ENCODE results near the gene PALB2.
"Not testable (repeated sequence)": the region's sequence is repeated elsewhere in the genome, so short reads cannot be mapped to it uniquely, and the experiment has no call there.

Gene PALB2

GRCh38 chr16:23635958-23636357, 5.2 kb downstream of the PALB2 start:
- peaks cover 10% of the 10 kb centered on the region for H3K4me1 ChIP-seq (ENCODE audit: insufficient read depth, low read length)
- H3K27me3 ChIP-seq (ENCODE audit: control insufficient read depth in 1 of 2, insufficient read depth in 2 of 2, low read length in 2 of 2), result no peaks in the 10 kb centered on the region
- H3K36me3 ChIP-seq (ENCODE audit: insufficient read depth, low read length), result peaks cover 15% of the 10 kb centered on the region
- no peak overlapping the region for H3K9ac ChIP-seq (ENCODE audit: low read length)
- no peak overlapping the region for H3K27ac ChIP-seq (ENCODE audit: low read depth, low read length)
- no peak overlapping the region for H3K4me3 ChIP-seq (ENCODE audit: low read depth in 1 of 2, low read length in 2 of 2)
- no peaks in the 10 kb centered on the region for H3K9me3 ChIP-seq (ENCODE audit: low read length)

GRCh38 chr16:23634461-23635036, 6.6 kb downstream of the PALB2 start:
- Histone ChIP-seq H3K4me3 (ENCODE audit: low read depth in 1 of 2, low read length in 2 of 2) (no peak overlapping the region), H3K9ac (ENCODE audit: low read length) (no peak overlapping the region), H3K36me3 (ENCODE audit: insufficient read depth, low read length) (peaks cover 20% of the 10 kb centered on the region)

GRCh38 chr16:23631874-23632273, 9.2 kb downstream of the PALB2 start:
- peaks cover 27% of the 10 kb centered on the region for H3K36me3 ChIP-seq (ENCODE audit: insufficient read depth, low read length)
- not testable (repeated sequence) for H3K4me3 ChIP-seq (ENCODE audit: low read depth in 1 of 2, low read length in 2 of 2); H3K9me3 ChIP-seq (ENCODE audit: low read length); H3K9ac ChIP-seq (ENCODE audit: low read length); H3K27me3 ChIP-seq (ENCODE audit: control insufficient read depth in 1 of 2, insufficient read depth in 2 of 2, low read length in 2 of 2); H3K27ac ChIP-seq (ENCODE audit: low read depth, low read length); H3K4me1 ChIP-seq (ENCODE audit: insufficient read depth, low read length)

More at GRCh38 chr16:23634461-23635036, 6.6 kb downstream of the PALB2 start:
- Histone ChIP-seq H3K4me1 (ENCODE audit: insufficient read depth, low read length) (no peaks in the 10 kb centered on the region), H3K27me3 (ENCODE audit: control insufficient read depth in 1 of 2, insufficient read depth in 2 of 2, low read length in 2 of 2) (no peaks in the 10 kb centered on the region), H3K9me3 (ENCODE audit: low read length) (no peaks in the 10 kb centered on the region), H3K27ac (ENCODE audit: low read depth, low read length) (no peak overlapping the region)

- H3K4me1 ChIP-seq (ENCODE audit: insufficient read depth, low read length), result no peaks in the 10 kb centered on the region
- no peak overlapping the region for H3K27ac ChIP-seq (ENCODE audit: low read depth, low read length)
- H3K4me3 ChIP-seq (ENCODE audit: low read depth in 1 of 2, low read length in 2 of 2), result no peak overlapping the region
- no peaks in the 10 kb centered on the region for H3K9me3 ChIP-seq (ENCODE audit: low read length)
- no peaks in the 10 kb centered on the region for H3K27me3 ChIP-seq (ENCODE audit: control insufficient read depth in 1 of 2, insufficient read depth in 2 of 2, low read length in 2 of 2)
- H3K9ac ChIP-seq (ENCODE audit: low read length), result no peak overlapping the region
- peaks cover 27% of the 10 kb centered on the region for H3K36me3 ChIP-seq (ENCODE audit: insufficient read depth, low read length)
Measured at GRCh38 chr16:23629516-23629915, 11.6 kb downstream of the PALB2 start.

- H3K9ac ChIP-seq (ENCODE audit: low read length), result no peak overlapping the region
- no peak overlapping the region for H3K4me3 ChIP-seq (ENCODE audit: low read depth in 1 of 2, low read length in 2 of 2)
- no peaks in the 10 kb centered on the region for H3K9me3 ChIP-seq (ENCODE audit: low read length)
- no peaks in the 10 kb centered on the region for H3K4me1 ChIP-seq (ENCODE audit: insufficient read depth, low read length)
- H3K27me3 ChIP-seq (ENCODE audit: control insufficient read depth in 1 of 2, insufficient read depth in 2 of 2, low read length in 2 of 2), result no peaks in the 10 kb centered on the region
- no peak overlapping the region for H3K27ac ChIP-seq (ENCODE audit: low read depth, low read length)
- peaks cover 44% of the 10 kb centered on the region for H3K36me3 ChIP-seq (ENCODE audit: insufficient read depth, low read length)
Measured at GRCh38 chr16:23624092-23624491, 17.0 kb downstream of the PALB2 start.

GRCh38 chr16:23615805-23616204, 25.3 kb downstream of the PALB2 start:
- no peaks in the 10 kb centered on the region for H3K27me3 ChIP-seq (ENCODE audit: control insufficient read depth in 1 of 2, insufficient read depth in 2 of 2, low read length in 2 of 2)
- H3K36me3 ChIP-seq (ENCODE audit: insufficient read depth, low read length), result peaks cover 19% of the 10 kb centered on the region
- H3K9me3 ChIP-seq (ENCODE audit: low read length), result no peaks in the 10 kb centered on the region
- H3K27ac ChIP-seq (ENCODE audit: low read depth, low read length), result no peak overlapping the region
- no peak overlapping the region for H3K9ac ChIP-seq (ENCODE audit: low read length)
- H3K4me3 ChIP-seq (ENCODE audit: low read depth in 1 of 2, low read length in 2 of 2), result no peak overlapping the region
- no peaks in the 10 kb centered on the region for H3K4me1 ChIP-seq (ENCODE audit: insufficient read depth, low read length)

GRCh38 chr16:23611936-23612335, 29.2 kb downstream of the PALB2 start:
- Histone ChIP-seq H3K9ac (ENCODE audit: low read length) (no peak overlapping the region), H3K36me3 (ENCODE audit: insufficient read depth, low read length) (peaks cover 4% of the 10 kb centered on the region)

GRCh38 chr16:23610905-23611304, 30.2 kb downstream of the PALB2 start:
- not testable (repeated sequence) for H3K27ac ChIP-seq (ENCODE audit: low read depth, low read length); H3K9me3 ChIP-seq (ENCODE audit: low read length); H3K9ac ChIP-seq (ENCODE audit: low read length); H3K27me3 ChIP-seq (ENCODE audit: control insufficient read depth in 1 of 2, insufficient read depth in 2 of 2, low read length in 2 of 2); H3K36me3 ChIP-seq (ENCODE audit: insufficient read depth, low read length); H3K4me1 ChIP-seq (ENCODE audit: insufficient read depth, low read length); H3K4me3 ChIP-seq (ENCODE audit: low read depth in 1 of 2, low read length in 2 of 2)

More at GRCh38 chr16:23611936-23612335, 29.2 kb downstream of the PALB2 start:
- Histone ChIP-seq H3K4me3 (ENCODE audit: low read depth in 1 of 2, low read length in 2 of 2) (no peak overlapping the region), H3K27ac (ENCODE audit: low read depth, low read length) (no peak overlapping the region), H3K27me3 (ENCODE audit: control insufficient read depth in 1 of 2, insufficient read depth in 2 of 2, low read length in 2 of 2) (no peaks in the 10 kb centered on the region), H3K4me1 (ENCODE audit: insufficient read depth, low read length) (no peaks in the 10 kb centered on the region), H3K9me3 (ENCODE audit: low read length) (no peaks in the 10 kb centered on the region)

- Histone ChIP-seq H3K9ac (ENCODE audit: low read length) (no peak overlapping the region), H3K27me3 (ENCODE audit: control insufficient read depth in 1 of 2, insufficient read depth in 2 of 2, low read length in 2 of 2) (no peaks in the 10 kb centered on the region), H3K36me3 (ENCODE audit: insufficient read depth, low read length) (peaks cover 12% of the 10 kb centered on the region), H3K9me3 (ENCODE audit: low read length) (no peaks in the 10 kb centered on the region), H3K4me1 (ENCODE audit: insufficient read depth, low read length) (no peaks in the 10 kb centered on the region), H3K4me3 (ENCODE audit: low read depth in 1 of 2, low read length in 2 of 2) (no peak overlapping the region), H3K27ac (ENCODE audit: low read depth, low read length) (no peak overlapping the region)
Measured at GRCh38 chr16:23609929-23610328, 31.2 kb downstream of the PALB2 start.

- Histone ChIP-seq H3K27me3 (ENCODE audit: control insufficient read depth in 1 of 2, insufficient read depth in 2 of 2, low read length in 2 of 2) (no peaks in the 10 kb centered on the region), H3K9me3 (ENCODE audit: low read length) (no peaks in the 10 kb centered on the region), H3K27ac (ENCODE audit: low read depth, low read length) (no peak overlapping the region), H3K4me3 (ENCODE audit: low read depth in 1 of 2, low read length in 2 of 2) (no peak overlapping the region), H3K4me1 (ENCODE audit: insufficient read depth, low read length) (no peaks in the 10 kb centered on the region), H3K36me3 (ENCODE audit: insufficient read depth, low read length) (peaks cover 19% of the 10 kb centered on the region), H3K9ac (ENCODE audit: low read length) (no peak overlapping the region)
Measured at GRCh38 chr16:23608194-23608593, 32.9 kb downstream of the PALB2 start.

GRCh38 chr16:23607726-23608125, 33.4 kb downstream of the PALB2 start:
- Histone ChIP-seq H3K27me3 (ENCODE audit: control insufficient read depth in 1 of 2, insufficient read depth in 2 of 2, low read length in 2 of 2) (no peaks in the 10 kb centered on the region), H3K27ac (ENCODE audit: low read depth, low read length) (no peak overlapping the region), H3K9ac (ENCODE audit: low read length) (no peak overlapping the region), H3K4me1 (ENCODE audit: insufficient read depth, low read length) (no peaks in the 10 kb centered on the region), H3K4me3 (ENCODE audit: low read depth in 1 of 2, low read length in 2 of 2) (no peak overlapping the region), H3K36me3 (ENCODE audit: insufficient read depth, low read length) (peaks cover 21% of the 10 kb centered on the region), H3K9me3 (ENCODE audit: low read length) (no peaks in the 10 kb centered on the region)

GRCh38 chr16:23597003-23597756, 43.9 kb downstream of the PALB2 start:
- Histone ChIP-seq H3K9me3 (ENCODE audit: low read length) (no peaks in the 10 kb centered on the region), H3K27ac (ENCODE audit: low read depth, low read length) (no peak overlapping the region), H3K4me3 (ENCODE audit: low read depth in 1 of 2, low read length in 2 of 2) (no peak overlapping the region), H3K36me3 (ENCODE audit: insufficient read depth, low read length) (peaks cover 17% of the 10 kb centered on the region), H3K9ac (ENCODE audit: low read length) (no peak overlapping the region), H3K27me3 (ENCODE audit: control insufficient read depth in 1 of 2, insufficient read depth in 2 of 2, low read length in 2 of 2) (no peaks in the 10 kb centered on the region), H3K4me1 (ENCODE audit: insufficient read depth, low read length) (peaks cover 14% of the 10 kb centered on the region)
